H54 (cell line): ENCODE data around the gene GID4.

Experiments
- DNase-seq: peaks from one replicate; pipeline ENCODE4 v3.0.0; 2011; ENCODE audit warnings: low spot score, mixed read lengths; ENCODE audit not compliant: insufficient read length
- FAIRE-seq: peaks from 3 replicates; lab custom pipeline; 2011; peaks lifted over from hg19 to GRCh38; lab: Jason Lieb, UNC
- POLR2A ChIP-seq: IDR thresholded peaks from 2 replicates; pipeline ENCODE4 v1.6.1; 2011; ENCODE audit warnings: low read depth, mild to moderate bottlenecking, low read length

GID4 gene

GRCh38 chr17:18108401-18109312 lies 69.4 kb downstream of the GID4 start, which contains the start of gene MYO15A:
Gene MYO15A (plus strand): TSS chr17:18108756. CDS start chr17:18118801, 10,045 bp downstream.
- DNase-seq (no peak), FAIRE-seq (no peak)
- no peak for TF ChIP-seq POLR2A

DNA sequence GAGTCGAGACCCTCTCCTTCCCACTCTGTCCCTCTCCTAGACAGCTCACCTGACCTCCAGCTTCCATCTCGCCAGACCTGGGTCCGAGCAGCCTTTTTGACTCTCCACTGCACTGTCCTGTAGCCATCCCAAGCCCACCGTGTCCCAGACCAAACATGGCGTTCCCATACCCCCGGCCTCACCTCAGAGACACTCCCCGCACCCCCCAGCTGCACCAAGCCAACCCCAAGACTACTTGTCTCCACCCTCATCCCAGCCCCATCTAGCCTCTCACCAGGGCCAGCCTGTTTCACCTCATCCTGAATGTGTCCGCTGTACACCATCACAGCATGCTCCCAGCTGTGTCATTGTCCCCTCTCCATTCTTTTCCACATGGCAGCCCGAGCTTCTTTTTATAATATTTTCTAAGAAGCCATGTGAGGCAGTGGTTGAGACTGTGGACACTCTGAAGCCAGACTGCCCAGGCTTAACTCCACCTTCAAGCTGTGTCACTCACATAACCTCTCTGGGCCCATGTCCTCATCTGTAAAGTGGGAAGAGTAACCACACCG lies 70.8 kb downstream of the GID4 start:
- DNase-seq (no peak), FAIRE-seq (no peak)
- no peak for TF ChIP-seq POLR2A

- no peak for TF ChIP-seq POLR2A
- DNase-seq (no peak), FAIRE-seq (no peak)
Measured at GRCh38 chr17:18110636-18111145, 71.5 kb downstream of the GID4 start.

GRCh38 chr17:18111330-18111971 lies 72.2 kb downstream of the GID4 start:
- no peak for DNase-seq
- FAIRE-seq: no peak
- TF ChIP-seq POLR2A: no peak

GRCh38 chr17:18115517-18115916 lies 76.3 kb downstream of the GID4 start:
- no peak for FAIRE-seq
- TF ChIP-seq POLR2A: no peak
- DNase-seq: no peak

DNA sequence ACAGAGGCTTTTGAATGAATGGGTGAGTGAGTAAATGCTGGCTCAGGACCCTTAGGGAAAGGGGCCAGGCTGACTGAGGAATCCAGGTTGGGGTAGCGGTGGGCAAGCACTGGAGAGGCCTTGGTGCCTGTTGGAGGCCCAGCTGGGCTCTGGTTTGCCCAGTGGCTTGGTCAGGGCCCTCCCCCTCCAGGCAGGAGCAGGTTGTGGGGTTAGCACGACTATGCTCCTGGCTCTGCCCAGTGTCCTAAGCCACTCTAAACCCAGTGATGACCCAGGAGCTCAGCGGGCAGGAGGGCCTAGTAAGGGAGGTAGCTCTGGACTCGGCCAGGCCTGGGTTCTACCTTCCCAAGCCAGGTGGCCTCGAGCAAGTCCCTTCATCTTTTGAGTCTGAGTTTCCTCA lies 76.9 kb downstream of the GID4 start:
- no peak for FAIRE-seq
- DNase-seq: no peak
- no peak for TF ChIP-seq POLR2A

DNA sequence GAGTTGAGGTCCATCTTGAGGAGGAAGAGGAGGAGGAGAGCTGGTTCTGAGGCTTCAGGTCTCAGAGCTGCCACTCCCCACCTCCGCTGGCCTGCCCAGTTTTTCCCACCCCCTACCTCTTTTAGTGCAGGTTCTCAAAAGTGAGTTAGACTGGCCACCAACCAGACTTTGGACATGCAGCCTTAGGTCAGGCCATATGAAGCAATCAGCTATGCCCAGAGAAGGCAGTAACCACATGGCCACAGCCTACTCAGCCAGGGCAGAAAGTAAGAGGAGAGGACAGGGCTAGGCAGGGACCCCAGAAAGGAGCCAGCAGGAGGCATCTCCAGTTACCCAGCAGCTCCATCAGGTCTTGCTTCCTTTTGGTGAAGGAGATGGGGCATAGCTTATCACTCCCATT lies 78.3 kb downstream of the GID4 start:
- DNase-seq (no peak), FAIRE-seq (no peak)
- no peak for TF ChIP-seq POLR2A
